GM12878 (cell line): ENCODE data around the gene GMPPB.

Experiments used
- EP300 ChIP-seq, 2 experiments: fragments of 150-350 bp in 1 of 2; IDR thresholded peaks; 2 replicates each; pipeline ENCODE4 v1.6.1; 2011 to 2012; ENCODE audit warnings: low read depth in 2 of 2, low read length in 2 of 2, borderline replicate concordance in 1 of 2, improper control_type of control experiment in 1 of 2, inconsistent platforms in 1 of 2; ENCODE audit not compliant: control insufficient read depth in 1 of 2
- HDAC2 ChIP-seq: fragments of 200-600 bp; sonication (generic); IDR thresholded peaks from 2 replicates; pipeline ENCODE4 v1.6.1; 2017
- HDGF ChIP-seq: fragments of 450-650 bp; IDR thresholded peaks from 2 replicates; pipeline ENCODE4 v1.6.1; 2016; ENCODE audit warnings: antibody characterized with exemption
- NBN ChIP-seq: fragments of 450-650 bp; IDR thresholded peaks from 2 replicates; pipeline ENCODE4 v1.6.1; 2016
- RCOR1 ChIP-seq: conservative IDR thresholded peaks from 2 replicates; pipeline ENCODE4 v1.6.1; 2012; ENCODE audit warnings: low read depth, low read length, improper control_type of control experiment
- SPI1 ChIP-seq: IDR thresholded peaks from 2 replicates; pipeline ENCODE4 v1.6.1; 2011; ENCODE audit warnings: low read depth, mild to moderate bottlenecking, low read length, moderate library complexity, borderline replicate concordance; ENCODE audit not compliant: insufficient read depth
- TARDBP ChIP-seq: IDR thresholded peaks from 2 replicates; pipeline ENCODE4 v1.6.1; 2016; ENCODE audit warnings: borderline replicate concordance
- TF ChIP-seq, protein P1 (sequence below): IDR thresholded peaks from 2 replicates; pipeline ENCODE4 v1.6.1; 2012; ENCODE audit warnings: low read depth, low read length, improper control_type of control experiment

DNA sequence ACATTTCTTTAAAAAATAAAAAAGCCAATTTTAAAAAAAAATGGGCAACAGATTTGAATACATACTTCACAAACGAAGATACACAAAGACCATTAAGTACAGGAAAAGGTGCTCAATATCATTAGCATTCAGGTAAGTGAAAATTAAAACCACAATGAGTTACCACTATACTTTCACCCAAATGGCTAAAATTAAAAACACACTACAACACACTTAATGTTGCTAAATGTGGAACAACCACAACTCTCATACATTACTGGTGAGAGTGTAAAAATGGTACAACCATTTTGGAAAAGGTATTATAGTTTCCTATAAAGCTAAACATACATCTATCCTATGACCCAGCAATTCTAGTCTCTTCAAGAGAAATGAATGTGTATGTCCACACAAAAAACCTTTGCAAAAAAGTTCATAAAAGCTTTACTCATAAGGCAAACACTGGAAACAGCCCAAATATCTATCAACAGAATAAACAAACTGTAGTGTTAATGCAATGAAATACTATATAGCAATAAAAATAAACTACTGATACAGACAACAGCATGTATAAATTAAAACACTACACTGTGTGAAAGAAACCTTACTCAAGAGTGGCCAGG is 47.7 kb upstream of the GMPPB start:
- no peak for TF ChIP-seq EP300 (IDR thresholded peaks at IDR 0.05; ENCODE audit: borderline replicate concordance in 1 of 2, control insufficient read depth in 1 of 2, low read depth in 2 of 2, low read length in 2 of 2)
- TF ChIP-seq, protein P1, sequence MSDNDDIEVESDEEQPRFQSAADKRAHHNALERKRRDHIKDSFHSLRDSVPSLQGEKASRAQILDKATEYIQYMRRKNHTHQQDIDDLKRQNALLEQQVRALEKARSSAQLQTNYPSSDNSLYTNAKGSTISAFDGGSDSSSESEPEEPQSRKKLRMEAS: no peak
- no peak for TF ChIP-seq RCOR1
- TF ChIP-seq HDAC2: no peak
- TF ChIP-seq TARDBP: no peak
- no peak for TF ChIP-seq SPI1
- TF ChIP-seq HDGF: no peak
- TF ChIP-seq NBN: no peak
